ENCODE data around the gene DNASE2.

The DNASE2 gene

DNA sequence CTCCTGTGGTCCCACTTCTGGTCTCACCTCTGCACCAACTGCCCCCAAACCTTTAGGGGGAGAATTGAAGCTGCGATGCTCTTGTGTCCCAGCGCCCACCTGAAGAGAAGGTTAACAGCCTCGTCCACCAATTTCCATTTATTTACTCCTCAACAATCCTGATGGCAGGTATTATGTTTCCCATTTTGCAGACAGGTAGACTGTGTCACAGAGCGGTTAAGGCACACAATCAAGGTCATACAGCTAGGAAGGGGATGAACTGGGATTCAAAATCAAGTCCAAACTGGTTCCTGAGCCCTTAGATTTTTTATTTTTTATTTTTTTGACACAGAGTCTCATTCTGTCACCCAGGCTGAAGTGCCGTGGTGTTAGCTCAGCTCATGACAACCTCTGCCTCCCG is 6.2 kb downstream of the DNASE2 start:
- no peak overlapping the region for H3K4me3 ChIP-seq (replicated peaks; ENCODE audit: low read depth, low read length)
- TF ChIP-seq, protein P1, sequence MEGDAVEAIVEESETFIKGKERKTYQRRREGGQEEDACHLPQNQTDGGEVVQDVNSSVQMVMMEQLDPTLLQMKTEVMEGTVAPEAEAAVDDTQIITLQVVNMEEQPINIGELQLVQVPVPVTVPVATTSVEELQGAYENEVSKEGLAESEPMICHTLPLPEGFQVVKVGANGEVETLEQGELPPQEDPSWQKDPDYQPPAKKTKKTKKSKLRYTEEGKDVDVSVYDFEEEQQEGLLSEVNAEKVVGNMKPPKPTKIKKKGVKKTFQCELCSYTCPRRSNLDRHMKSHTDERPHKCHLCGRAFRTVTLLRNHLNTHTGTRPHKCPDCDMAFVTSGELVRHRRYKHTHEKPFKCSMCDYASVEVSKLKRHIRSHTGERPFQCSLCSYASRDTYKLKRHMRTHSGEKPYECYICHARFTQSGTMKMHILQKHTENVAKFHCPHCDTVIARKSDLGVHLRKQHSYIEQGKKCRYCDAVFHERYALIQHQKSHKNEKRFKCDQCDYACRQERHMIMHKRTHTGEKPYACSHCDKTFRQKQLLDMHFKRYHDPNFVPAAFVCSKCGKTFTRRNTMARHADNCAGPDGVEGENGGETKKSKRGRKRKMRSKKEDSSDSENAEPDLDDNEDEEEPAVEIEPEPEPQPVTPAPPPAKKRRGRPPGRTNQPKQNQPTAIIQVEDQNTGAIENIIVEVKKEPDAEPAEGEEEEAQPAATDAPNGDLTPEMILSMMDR (IDR thresholded peaks at IDR 0.05; ENCODE audit: low read depth, low read length, missing control alignments), result no peak
- no peak for DNase-seq (ENCODE audit: extremely low read depth, low read depth)

DNA sequence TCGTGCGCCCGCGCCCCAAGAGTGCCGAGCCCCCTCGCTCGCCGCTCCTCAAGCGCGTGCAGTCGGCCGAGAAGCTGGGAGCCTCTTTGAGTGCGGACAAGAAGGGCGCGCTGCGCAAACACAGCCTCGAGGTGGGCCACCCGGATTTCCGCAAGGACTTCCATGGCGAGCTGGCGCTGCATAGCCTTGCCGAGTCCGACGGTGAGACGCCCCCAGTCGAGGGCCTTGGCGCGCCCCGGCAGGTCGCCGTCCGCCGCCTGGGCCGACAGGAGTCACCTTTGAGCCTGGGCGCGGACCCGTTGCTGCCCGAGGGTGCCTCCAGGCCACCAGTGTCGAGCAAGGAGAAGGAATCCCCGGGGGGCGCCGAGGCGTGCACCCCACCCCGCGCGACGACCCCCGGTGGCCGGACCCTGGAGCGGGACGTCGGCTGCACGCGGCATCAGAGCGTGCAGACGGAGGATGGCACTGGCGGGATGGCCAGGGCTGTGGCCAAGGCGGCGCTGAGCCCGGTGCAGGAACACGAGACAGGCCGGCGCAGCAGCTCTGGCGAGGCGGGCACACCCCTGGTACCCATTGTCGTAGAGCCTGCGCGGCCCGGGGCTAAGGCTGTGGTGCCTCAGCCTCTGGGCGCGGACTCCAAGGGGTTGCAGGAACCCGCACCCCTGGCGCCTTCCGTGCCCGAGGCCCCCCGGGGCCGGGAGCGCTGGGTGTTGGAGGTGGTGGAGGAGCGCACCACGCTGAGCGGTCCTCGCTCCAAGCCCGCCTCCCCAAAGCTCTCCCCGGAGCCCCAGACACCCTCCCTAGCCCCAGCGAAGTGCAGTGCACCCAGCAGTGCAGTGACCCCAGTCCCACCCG is 7.1 kb downstream of the DNASE2 start:
- TF ChIP-seq, protein P1 (IDR thresholded peaks at IDR 0.05; ENCODE audit: low read depth, low read length, missing control alignments), result no peak
- DNase-seq (ENCODE audit: extremely low read depth, low read depth), result no peak
- H3K4me3 ChIP-seq (replicated peaks; ENCODE audit: low read depth, low read length), result no peak overlapping the region

DNA sequence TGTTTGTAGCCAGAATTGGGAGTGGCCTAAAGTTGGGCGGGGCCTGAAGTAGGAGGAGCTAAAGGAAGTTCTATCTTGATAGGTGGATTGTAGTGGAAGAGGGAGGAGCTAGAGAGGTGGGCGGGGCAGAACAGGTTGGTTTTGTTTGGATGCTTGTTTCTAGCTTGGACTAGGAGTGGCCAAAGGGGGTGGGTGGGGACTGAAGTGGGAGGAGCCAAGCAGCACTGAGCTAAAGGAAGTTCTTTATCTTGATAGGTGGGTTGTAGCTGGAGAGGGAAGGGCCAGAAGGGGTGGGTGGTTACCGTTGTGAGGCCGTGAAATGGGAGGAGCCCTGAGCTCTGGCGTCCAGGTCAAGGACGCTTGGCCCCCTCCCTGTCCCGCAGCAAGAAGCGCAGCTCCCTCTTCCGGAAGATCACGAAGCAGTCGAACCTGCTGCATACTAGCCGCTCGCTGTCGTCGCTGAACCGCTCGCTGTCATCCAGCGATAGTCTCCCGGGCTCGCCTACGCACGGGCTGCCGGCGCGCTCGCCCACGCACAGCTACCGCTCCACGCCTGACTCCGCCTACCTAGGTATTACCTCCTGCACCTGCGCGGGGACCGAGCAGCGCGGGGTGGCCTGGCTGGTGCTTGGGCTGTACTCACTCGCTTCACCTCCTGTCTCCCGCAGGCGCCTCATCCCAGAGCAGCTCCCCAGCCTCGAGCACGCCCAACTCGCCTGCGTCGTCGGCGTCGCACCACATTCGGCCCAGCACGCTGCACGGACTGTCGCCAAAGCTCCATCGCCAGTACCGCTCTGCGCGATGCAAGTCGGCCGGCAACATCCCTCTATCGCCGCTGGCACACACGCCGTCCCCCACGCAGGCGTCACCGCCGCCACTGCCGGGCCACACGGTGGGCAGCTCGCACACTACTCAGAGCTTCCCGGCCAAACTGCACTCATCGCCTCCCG is 8.0 kb downstream of the DNASE2 start:
- DNase-seq (ENCODE audit: extremely low read depth, low read depth), result peak; percentile 21
- H3K4me3 ChIP-seq (replicated peaks; ENCODE audit: low read depth, low read length), result no peak overlapping the region
- TF ChIP-seq, protein P1 (IDR thresholded peaks at IDR 0.05; ENCODE audit: low read depth, low read length, missing control alignments), result no peak

DNA sequence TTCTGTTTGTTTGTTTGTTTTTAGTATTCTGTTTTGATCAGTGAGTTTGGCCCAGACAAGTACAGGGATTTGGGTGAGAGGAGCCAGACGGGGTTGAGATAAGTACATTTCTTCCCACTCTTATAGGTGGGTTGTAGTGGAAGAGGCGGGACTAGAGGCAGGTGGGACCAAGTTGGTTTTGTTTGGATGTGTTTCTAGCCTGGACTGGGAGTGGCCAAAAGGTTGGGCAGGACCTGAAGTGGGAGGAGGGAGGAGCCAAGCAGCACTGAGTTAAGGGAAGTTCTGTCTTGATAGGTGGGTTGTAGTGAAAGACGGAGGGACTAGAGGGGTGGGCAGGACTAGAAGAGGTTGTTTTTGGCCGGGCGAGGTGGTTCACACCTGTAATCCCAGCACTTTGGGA is 9.0 kb downstream of the DNASE2 start:
- DNase-seq (ENCODE audit: extremely low read depth, low read depth), result no peak
- TF ChIP-seq, protein P1 (IDR thresholded peaks at IDR 0.05; ENCODE audit: low read depth, low read length, missing control alignments), result no peak
- no peak overlapping the region for H3K4me3 ChIP-seq (replicated peaks; ENCODE audit: low read depth, low read length)

DNA sequence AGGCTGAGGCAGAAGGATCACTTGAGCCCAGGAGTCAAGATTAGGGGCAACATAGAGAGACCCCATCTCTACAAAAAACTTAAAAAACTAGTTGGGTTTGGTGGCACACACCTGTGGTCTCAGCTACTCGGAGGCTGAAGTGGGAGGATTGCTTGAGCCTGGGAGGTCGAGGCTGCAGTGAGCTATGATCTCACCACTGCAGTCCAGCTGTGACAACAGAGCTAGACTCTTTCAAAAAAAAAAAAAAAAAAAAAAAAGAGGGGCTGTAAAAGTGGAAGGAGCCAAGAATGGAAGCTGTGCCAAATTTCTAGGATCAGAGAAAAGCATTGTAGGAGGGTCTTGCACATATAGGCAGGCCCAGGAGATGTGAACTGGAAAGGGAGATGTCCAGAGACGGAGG is 9.6 kb downstream of the DNASE2 start:
- TF ChIP-seq, protein P1 (IDR thresholded peaks at IDR 0.05; ENCODE audit: low read depth, low read length, missing control alignments), result no peak
- DNase-seq (ENCODE audit: extremely low read depth, low read depth), result no peak

DNA sequence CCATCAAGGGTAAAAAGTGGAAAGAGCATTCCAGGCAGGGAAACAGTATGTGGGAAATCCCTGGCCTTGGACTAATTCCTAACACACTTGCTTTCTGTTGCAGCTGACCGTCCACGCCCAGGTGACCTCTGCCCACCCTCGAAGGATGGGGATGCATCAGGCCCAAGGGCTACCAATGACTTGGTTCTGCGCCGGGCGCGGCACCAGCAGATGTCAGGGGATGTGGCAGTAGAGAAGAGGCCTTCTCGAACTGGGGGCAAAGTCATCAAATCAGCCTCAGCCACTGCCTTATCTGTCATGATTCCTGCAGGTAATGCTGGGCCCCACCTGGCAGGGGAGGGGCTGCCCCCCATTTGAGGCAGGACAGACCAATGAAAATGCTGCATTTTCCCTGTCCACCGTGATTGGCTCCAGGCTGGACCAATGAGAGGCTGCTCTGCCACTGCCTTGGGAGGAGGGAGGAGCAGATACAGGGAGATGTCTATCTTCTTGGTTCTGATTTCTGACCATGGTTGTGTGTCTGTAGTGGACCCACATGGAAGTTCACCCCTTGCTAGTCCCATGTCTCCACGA is 12.6 kb downstream of the DNASE2 start:
- no peak overlapping the region for H3K4me3 ChIP-seq (replicated peaks; ENCODE audit: low read depth, low read length)
- TF ChIP-seq, protein P1 (IDR thresholded peaks at IDR 0.05; ENCODE audit: low read depth, low read length, missing control alignments), result no peak
- no peak for DNase-seq (ENCODE audit: extremely low read depth, low read depth)

More for the DNA sequence above, 9.6 kb downstream of the DNASE2 start:
- H3K4me3 ChIP-seq (replicated peaks; ENCODE audit: low read depth, low read length), result no peak overlapping the region
